Prostate gland (tissue), 2 donors: ENCODE data around the gene RIPPLY3. TPM values are rescaled to one million over a fixed set of nuclear protein-coding genes. Genes with fewer than 3 reads are reported as not detected.

Experiments used
- DNase-seq: peaks from one replicate; pipeline ENCODE4 v3.0.0-alpha.2; 2019; ENCODE audit warnings: low spot score
- H3K27ac ChIP-seq, 2 donors: fragments of 200-600 bp; sonication (generic); 2 replicates each; pipeline ENCODE4 v1.5.1; 2017 to 2019
- H3K27me3 ChIP-seq: fragments of 200-600 bp; sonication (generic); replicated peaks from 2 replicates; pipeline ENCODE4 v1.5.1; 2019; ENCODE audit not compliant: insufficient read depth
- H3K36me3 ChIP-seq, 2 donors: fragments of 200-600 bp; sonication (generic); 1 replicate in 1 of 2; 2 replicates in 1 of 2; pipeline versions ENCODE4 v1.5.1 to v1.8.1; 2017 to 2019
- H3K4me1 ChIP-seq: fragments of 200-600 bp; sonication (generic); replicated peaks from 2 replicates; pipeline ENCODE4 v1.5.1; 2019
- H3K4me3 ChIP-seq, 2 donors: fragments of 200-600 bp; sonication (generic); 2 replicates each; pipeline ENCODE4 v1.5.1; 2017 to 2019
- H3K9me3 ChIP-seq: fragments of 200-600 bp; sonication (generic); 2 replicates; pipeline ENCODE4 v1.5.1; 2017
- CTCF ChIP-seq, 4 experiments: fragments of 200-600 bp in 2 of 4; fragments of 450-650 bp in 2 of 4; sonication (generic) in 2 of 4; IDR thresholded peaks; 1 replicate in 3 of 4; 2 replicates in 1 of 4; pipeline ENCODE4 v1.5.1; 2016 to 2019; ENCODE audit warnings: antibody characterized with exemption in 4 of 4, mild to moderate bottlenecking in 2 of 4, moderate library complexity in 2 of 4
- POLR2A ChIP-seq: fragments of 450-650 bp; IDR thresholded peaks from one replicate; pipeline ENCODE4 v1.6.1; 2016; ENCODE audit warnings: antibody characterized with exemption, mild to moderate bottlenecking
- POLR2AphosphoS5 ChIP-seq: sonication (generic); formaldehyde crosslinking; IDR thresholded peaks from one replicate; pipeline ENCODE4 v1.6.1; 2017; ENCODE audit warnings: antibody characterized with exemption
- WGBS: methylation state at CpG from one replicate; pipeline ENCODE4 v1.1.5; 2018; 5-methylcytosine and 5-hydroxymethylcytosine counted together
- intact Hi-C: fragments of 100-400 bp; cut with DNase I; formaldehyde crosslinking; loops from one replicate; pipeline ENCODE4 v1.14.2; 2022
- total RNA-seq, 2 donors: library from RNA; depleted of rRNA; stranded (reverse); fragments of >200 nt; gene quantifications; one replicate each; pipeline ENCODE4 v1.1.0, GENCODE V29; 2016

Gene RIPPLY3
- total RNA-seq, 2 donors from 2014 or later, result 0.34 to 2.0 TPM

- TF ChIP-seq POLR2AphosphoS5 (no peak), POLR2A (no peak), CTCF (IDR thresholded peaks at IDR 0.05) (no peak)
- 73% methylated on average over 2 of the region's 2 CpGs for WGBS
- Histone ChIP-seq H3K36me3 (no peaks in the 10 kb centered on the region), H3K27me3 (no peaks in the 10 kb centered on the region), H3K4me1 (no peaks in the 10 kb centered on the region), H3K27ac (no peak overlapping the region), H3K4me3 (no peak overlapping the region), H3K9me3 (no peaks in the 10 kb centered on the region)
- DNase-seq, result no peak
- intact Hi-C loops, result no loop called here
Measured at GRCh38 chr21:37055271-37055855, 48.9 kb downstream of the RIPPLY3 start.

DNA sequence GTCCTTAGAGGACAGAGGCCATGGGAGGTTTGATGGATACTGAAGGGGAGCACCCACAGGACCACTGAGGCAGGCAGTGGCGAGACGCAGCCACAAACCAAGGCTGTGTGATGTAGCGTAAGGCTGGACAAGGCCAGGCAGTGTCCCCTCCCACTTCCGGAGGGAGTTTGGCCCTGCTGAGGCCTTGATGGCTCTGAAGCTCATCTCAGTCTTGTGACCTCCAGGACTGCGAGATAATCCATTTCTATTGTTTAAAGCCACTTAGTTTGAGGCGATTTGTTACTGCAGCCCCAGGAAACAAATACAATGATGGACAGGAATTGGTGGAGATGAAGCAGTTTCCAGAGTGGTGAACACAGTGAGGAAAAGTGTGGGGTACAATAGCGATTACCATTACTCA is 51.1 kb downstream of the RIPPLY3 start:
- Histone ChIP-seq H3K36me3 (no peaks in the 10 kb centered on the region), H3K4me3 (no peak overlapping the region), H3K9me3 (no peaks in the 10 kb centered on the region), H3K4me1 (no peaks in the 10 kb centered on the region), H3K27me3 (no peaks in the 10 kb centered on the region), H3K27ac (no peak overlapping the region)
- intact Hi-C loops, result no loop called here
- DNase-seq, result no peak
- 97% methylated on average over 7 of the region's 7 CpGs for WGBS
- TF ChIP-seq CTCF (IDR thresholded peaks at IDR 0.05), result no peak
- TF ChIP-seq POLR2AphosphoS5, result no peak
- TF ChIP-seq POLR2A, result no peak

DNA sequence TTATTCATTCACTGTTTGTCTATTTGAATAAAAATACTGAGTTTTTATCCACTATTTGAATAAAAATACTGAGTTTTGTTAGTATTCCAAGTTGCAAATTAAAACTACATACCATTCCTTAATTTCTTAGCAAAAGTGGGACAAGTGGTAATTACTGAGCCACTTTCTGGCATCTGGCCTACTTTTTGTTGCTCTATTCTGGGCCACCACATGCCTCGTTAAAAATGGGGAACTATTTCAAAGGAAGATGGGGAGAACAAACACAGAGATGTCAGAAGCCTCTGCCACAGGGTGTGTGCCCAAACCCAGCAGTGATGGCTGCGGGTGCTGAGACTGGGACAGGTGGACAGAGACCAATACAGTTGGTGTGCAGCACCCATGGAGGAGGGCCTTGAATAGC is 51.8 kb downstream of the RIPPLY3 start:
- DNase-seq, result no peak
- Histone ChIP-seq H3K27ac (no peak overlapping the region), H3K9me3 (no peaks in the 10 kb centered on the region), H3K27me3 (no peaks in the 10 kb centered on the region), H3K36me3 (no peaks in the 10 kb centered on the region), H3K4me1 (no peaks in the 10 kb centered on the region), H3K4me3 (no peak overlapping the region)
- intact Hi-C loops, result no loop called here
- TF ChIP-seq POLR2AphosphoS5 (no peak), POLR2A (no peak), CTCF (IDR thresholded peaks at IDR 0.05) (no peak)
- WGBS, result 33% methylated on average over 2 of the region's 2 CpGs

GRCh38 chr21:37059181-37059580 is 52.7 kb downstream of the RIPPLY3 start:
- no peaks in the 10 kb centered on the region for H3K36me3 ChIP-seq
- intact Hi-C loops, result no loop called here
- no peak for TF ChIP-seq POLR2A
- no peak for TF ChIP-seq POLR2AphosphoS5
- no peak for TF ChIP-seq CTCF (IDR thresholded peaks at IDR 0.05)
- no peaks in the 10 kb centered on the region for H3K9me3 ChIP-seq
- WGBS, result 75% methylated on average over 5 of the region's 5 CpGs
- DNase-seq, result no peak
- no peak overlapping the region for H3K27ac ChIP-seq
- no peaks in the 10 kb centered on the region for H3K27me3 ChIP-seq
- no peak overlapping the region for H3K4me3 ChIP-seq
- no peaks in the 10 kb centered on the region for H3K4me1 ChIP-seq

DNA sequence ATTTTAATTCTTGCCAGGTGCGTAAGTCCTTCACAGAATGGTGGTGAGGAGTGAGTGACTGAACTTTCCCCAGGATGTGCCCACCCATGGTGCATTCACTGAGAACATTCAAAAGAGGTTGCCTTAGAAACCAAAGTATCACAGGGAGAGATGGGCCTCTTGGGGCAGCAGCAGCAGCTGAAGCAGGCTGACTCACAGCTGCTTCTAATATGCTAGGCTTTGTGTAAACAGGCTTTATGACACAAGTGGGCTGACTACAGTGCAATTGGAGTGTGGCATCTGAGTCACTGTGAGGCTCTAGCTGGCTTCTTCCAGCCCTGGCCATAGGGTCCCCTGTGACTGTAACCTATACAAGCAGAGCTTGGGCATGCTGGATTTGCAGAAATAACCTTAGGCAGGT is 53.8 kb downstream of the RIPPLY3 start:
- Histone ChIP-seq H3K27me3 (no peaks in the 10 kb centered on the region), H3K4me3 (no peak overlapping the region), H3K36me3 (no peaks in the 10 kb centered on the region), H3K9me3 (no peaks in the 10 kb centered on the region), H3K27ac (no peak overlapping the region), H3K4me1 (no peaks in the 10 kb centered on the region)
- TF ChIP-seq POLR2A (no peak), CTCF (IDR thresholded peaks at IDR 0.05) (no peak), POLR2AphosphoS5 (peak; percentile 60)
- intact Hi-C loops, result no loop called here
- DNase-seq, result no peak
- 71% methylated on average over 1 of the region's 1 CpG for WGBS
